Mucosa of rectum (tissue), 2 donors: ENCODE measurements around the gene ACACA.

Experiments used
- H3K27ac ChIP-seq, 2 donors: one replicate each; pipeline ENCODE4 v1.7.0; 2013; ENCODE audit warnings: inconsistent platforms in 2 of 2, low read depth in 2 of 2, low read length in 2 of 2
- H3K27me3 ChIP-seq, 2 donors: one replicate each; pipeline ENCODE4 v1.7.0; 2013; ENCODE audit warnings: low read length in 2 of 2; ENCODE audit not compliant: control insufficient read depth in 2 of 2, insufficient read depth in 2 of 2
- H3K36me3 ChIP-seq, 2 donors: one replicate each; pipeline ENCODE4 v1.7.0; 2013; ENCODE audit warnings: low read length in 2 of 2; ENCODE audit not compliant: control insufficient read depth in 2 of 2, insufficient read depth in 2 of 2
- H3K4me1 ChIP-seq, 2 donors: one replicate each; pipeline ENCODE4 v1.7.0; 2013; ENCODE audit warnings: low read length in 2 of 2, mild to moderate bottlenecking in 1 of 2; ENCODE audit not compliant: control insufficient read depth in 2 of 2, insufficient read depth in 2 of 2
- H3K4me3 ChIP-seq, 2 donors: one replicate each; pipeline ENCODE4 v1.7.0; 2013; ENCODE audit warnings: low read length in 2 of 2
- H3K9ac ChIP-seq, 2 donors: one replicate each; pipeline ENCODE4 v1.7.0; 2013; ENCODE audit warnings: low read length in 2 of 2, low read depth in 1 of 2, mild to moderate bottlenecking in 1 of 2
- H3K9me3 ChIP-seq, 2 donors: one replicate each; pipeline ENCODE4 v1.7.0; 2013; ENCODE audit warnings: low read length in 2 of 2; ENCODE audit not compliant: control insufficient read depth in 2 of 2
- donor health status: healthy.
- donor health status: Normal muscosa, but diverticular disease.

ACACA gene

DNA sequence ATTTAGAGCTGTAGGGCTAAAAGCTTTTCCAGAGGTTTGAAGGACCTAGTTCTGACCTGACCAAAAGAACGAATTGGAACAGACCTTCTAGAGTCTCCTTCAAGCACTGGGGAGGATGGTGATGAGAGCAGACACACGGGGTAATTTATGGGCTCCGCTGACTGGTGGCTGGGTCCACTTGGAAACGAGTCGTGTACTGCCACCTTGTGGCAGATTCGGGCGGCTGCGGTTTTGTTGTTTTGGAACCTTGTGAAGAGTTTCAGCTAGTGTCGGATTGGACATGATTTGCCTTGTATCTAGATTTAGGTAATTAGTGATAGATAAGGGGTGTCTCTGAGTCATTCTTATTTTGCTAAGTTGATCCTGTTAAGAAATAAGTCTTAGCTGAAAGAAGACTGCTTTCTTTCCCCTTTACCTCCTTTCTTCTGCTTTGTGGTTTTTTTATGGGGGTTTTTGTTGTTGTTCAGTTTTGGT lies 359.0 kb downstream of the ACACA start:
- Histone ChIP-seq H3K9ac (no peak overlapping the region), H3K4me1 (peaks cover 6% of the 10 kb centered on the region in 2 donors), H3K36me3 (peaks cover 12% of the 10 kb centered on the region in 2 donors), H3K27ac (no peak overlapping the region), H3K4me3 (no peak overlapping the region), H3K9me3 (no peaks in the 10 kb centered on the region), H3K27me3 (no peaks in the 10 kb centered on the region)

DNA sequence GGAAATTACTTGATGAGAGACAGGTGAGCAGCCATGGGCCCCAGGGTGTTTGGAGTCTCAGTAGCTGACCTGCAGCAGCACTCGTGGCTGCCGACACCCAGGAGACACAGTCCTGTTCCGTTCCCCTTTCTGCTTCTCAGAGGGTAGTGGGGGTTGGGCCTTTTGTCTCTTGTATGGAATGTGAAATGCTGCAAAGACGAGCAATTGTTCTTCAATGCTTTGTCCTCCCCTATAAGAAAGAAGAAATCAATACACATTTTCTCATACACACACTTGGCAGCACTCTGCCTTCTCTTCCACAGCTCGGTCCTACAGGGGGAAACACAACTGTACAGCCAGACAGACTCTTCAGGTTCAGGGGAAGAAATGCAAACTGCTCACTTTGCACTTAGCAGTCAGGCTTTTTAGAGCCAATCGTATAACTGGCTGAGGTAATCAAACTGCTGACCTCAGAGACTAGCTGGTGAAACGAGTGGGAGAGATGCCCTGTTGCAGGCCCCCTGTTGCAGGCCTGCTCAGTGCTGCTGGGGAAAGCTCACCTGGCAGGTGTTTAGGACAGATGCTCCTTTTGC lies 361.2 kb downstream of the ACACA start:
- Histone ChIP-seq H3K9me3 (no peaks in the 10 kb centered on the region), H3K9ac (no peak overlapping the region), H3K4me3 (no peak overlapping the region), H3K4me1 (no peaks in the 10 kb centered on the region), H3K27me3 (no peaks in the 10 kb centered on the region), H3K27ac (no peak overlapping the region), H3K36me3 (peaks cover 5 to 12% of the 10 kb centered on the region in 2 donors)

DNA sequence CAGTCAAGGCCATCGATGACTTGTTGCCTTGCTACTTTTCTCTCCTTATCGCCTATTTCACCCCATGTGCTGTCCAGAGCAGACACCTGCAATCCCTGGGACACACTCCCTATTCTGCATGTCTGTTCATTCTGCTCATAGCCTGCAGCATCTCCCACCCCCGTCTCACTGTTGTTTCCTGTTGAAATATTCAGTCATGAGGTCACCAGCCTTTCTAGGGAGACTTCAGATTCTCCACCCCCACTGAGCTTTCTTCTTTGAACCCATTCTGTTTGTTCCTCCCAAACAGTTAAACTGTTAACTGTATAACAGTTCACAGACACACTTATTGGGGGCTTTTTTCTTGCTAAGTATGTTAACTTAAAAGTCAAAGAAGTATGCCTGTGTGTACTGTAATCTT lies 363.4 kb downstream of the ACACA start:
- no peak overlapping the region for H3K27ac ChIP-seq

DNA sequence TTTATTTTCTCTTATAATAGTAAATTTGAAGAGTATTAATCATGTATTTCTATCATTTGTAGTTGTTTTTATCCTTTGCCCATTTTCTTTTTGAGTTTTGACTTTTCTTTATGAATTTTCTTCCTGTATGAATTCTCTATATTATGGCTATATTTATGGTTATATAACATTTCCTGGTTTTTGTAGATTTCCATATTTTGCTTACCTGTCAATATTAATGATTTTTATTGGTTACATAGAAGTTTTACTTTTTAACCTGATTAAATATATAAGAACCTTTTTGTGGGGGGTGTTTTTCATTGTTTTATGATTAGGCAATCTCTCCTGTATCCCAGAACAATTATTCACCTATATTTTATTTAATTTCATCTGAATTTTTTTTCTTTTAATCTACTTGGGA lies 364.7 kb downstream of the ACACA start:
- Histone ChIP-seq H3K27me3 (no peaks in the 10 kb centered on the region), H3K36me3 (peaks cover 6 to 9% of the 10 kb centered on the region in 2 donors), H3K9ac (no peak overlapping the region), H3K9me3 (no peaks in the 10 kb centered on the region), H3K4me3 (no peak overlapping the region), H3K4me1 (no peaks in the 10 kb centered on the region), H3K27ac (no peak overlapping the region)

More for the DNA sequence above, 363.4 kb downstream of the ACACA start:
- H3K27me3 ChIP-seq: no peaks in the 10 kb centered on the region
- no peak overlapping the region for H3K9ac ChIP-seq
- no peaks in the 10 kb centered on the region for H3K4me1 ChIP-seq
- peaks cover 6 to 9% of the 10 kb centered on the region in 2 donors for H3K36me3 ChIP-seq
- H3K4me3 ChIP-seq: no peak overlapping the region
- no peaks in the 10 kb centered on the region for H3K9me3 ChIP-seq

DNA sequence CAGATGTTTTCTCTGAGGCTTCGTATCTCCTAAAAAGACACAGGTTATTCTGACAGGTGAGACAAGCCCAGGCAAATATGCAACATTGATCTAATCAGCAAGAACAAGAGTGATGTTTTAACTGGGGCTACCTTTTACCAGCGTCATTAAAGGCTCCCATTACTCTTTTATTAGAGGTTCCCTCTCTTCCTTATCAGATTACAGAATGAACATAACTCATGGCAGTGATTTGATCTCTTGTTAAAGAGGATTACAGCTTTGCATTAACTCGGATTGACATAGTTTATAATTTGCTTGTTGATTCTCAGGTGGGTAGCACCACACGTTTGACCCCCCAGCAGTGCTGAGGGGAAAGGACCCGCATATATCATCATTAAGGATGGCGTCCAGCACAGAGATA lies 367.4 kb downstream of the ACACA start:
- Histone ChIP-seq H3K9ac (no peak overlapping the region), H3K4me1 (no peaks in the 10 kb centered on the region), H3K9me3 (no peaks in the 10 kb centered on the region), H3K27ac (no peak overlapping the region), H3K4me3 (no peak overlapping the region), H3K36me3 (peaks cover 0 to 9% of the 10 kb centered on the region in 2 donors), H3K27me3 (no peaks in the 10 kb centered on the region)

DNA sequence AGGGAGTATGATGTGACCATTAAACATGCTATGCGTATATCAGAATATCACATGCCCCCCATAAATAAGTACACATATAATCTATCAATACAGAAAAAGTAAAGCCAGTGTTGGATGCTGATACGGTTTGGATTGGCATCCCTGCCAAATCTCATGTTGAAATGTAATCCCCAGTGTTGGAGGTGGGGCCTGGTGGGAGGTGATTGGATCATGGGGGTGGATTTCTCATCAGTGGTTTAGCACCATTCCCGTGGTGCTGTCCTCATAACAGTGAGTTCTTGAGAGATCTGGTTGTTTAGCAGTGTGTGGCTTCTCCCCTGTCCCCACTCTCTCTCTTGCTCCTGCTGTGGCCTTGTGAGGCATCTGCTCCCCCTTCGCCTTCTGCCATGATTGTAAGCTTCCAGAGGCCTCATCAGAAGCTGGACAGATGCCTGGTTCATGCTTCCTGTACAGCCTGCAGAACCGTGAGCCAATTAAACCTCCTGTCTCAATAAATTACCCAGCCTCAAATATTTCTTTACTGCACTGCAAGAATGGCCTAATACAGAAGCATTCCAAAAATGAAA lies 369.0 kb downstream of the ACACA start:
- Histone ChIP-seq H3K27me3 (no peaks in the 10 kb centered on the region), H3K9ac (no peak overlapping the region), H3K9me3 (no peaks in the 10 kb centered on the region), H3K4me1 (no peaks in the 10 kb centered on the region), H3K36me3 (peaks cover 0 to 4% of the 10 kb centered on the region in 2 donors), H3K27ac (no peak overlapping the region), H3K4me3 (no peak overlapping the region)
